HEK293T (cell line): ENCODE results near the gene RNU1-1.
"Not testable (repeated sequence)": the region's sequence is repeated elsewhere in the genome, so short reads cannot be mapped to it uniquely, and the experiment has no call there.

Source experiments
- CTCF ChIA-PET: fragments of 350-600 bp; formaldehyde crosslinking; extraction: SDS; loops from one replicate; lab custom pipeline; 2021; ENCODE audit warnings: antibody characterized with exemption, inconsistent platforms; lab: Yijun Ruan, JAX
- POLR2A ChIA-PET: fragments of 350-600 bp; formaldehyde crosslinking; extraction: SDS; loops from one replicate; lab custom pipeline; 2020; ENCODE audit warnings: antibody characterized with exemption, inconsistent platforms; lab: Yijun Ruan, JAX
- DNase-seq: peaks from one replicate; pipeline ENCODE4 v3.0.0; 2012; ENCODE audit warnings: mixed read lengths; ENCODE audit errors: extremely low spot score

RNU1-1 gene

DNA sequence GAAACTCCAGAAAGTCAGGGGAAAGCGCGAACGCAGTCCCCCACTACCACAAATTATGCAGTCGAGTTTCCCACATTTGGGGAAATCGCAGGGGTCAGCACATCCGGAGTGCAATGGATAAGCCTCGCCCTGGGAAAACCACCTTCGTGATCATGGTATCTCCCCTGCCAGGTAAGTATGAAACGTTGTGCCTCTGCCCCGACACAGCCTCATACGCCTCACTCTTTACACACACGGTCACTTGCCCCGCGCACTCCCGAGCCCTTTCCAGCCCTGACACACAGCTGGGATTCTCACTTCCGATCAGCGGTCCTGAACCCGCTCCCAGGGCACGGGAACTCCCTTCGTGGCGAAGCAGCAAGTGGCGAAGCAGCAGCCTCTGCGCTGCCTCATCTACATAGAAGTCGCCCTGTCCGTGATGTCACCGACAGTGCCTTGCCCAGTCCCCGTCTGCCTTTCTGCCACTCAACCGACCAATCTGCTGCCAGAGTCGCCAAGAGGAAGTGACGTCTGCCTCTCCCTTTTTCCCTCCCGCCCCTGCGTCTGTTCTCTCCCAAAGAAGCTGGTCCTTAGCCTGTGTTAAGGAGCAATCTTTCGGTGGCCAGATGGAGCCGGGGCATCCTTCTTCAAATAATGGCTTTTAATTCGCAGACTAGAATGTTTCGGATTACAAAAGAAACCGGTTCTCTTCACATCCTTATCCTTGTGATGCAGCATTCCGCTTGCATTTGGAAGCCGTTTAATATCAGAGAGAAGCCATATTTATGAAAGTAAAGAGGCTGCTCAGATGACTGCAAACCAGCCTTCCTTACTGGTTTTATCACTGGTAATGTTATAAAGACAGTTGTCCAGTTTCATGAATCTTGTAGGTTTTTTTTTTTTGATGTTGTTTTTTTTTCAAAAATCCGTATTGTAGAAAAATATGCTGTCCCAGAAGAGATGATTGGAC lies at the start of gene RNU1-1:
Gene RNU1-1 (minus strand): TSS at position 179 of the 949 bp plus-strand sequence.
- DNase-seq, POLR2A ChIA-PET, CTCF ChIA-PET: not testable (repeated sequence)

DNA sequence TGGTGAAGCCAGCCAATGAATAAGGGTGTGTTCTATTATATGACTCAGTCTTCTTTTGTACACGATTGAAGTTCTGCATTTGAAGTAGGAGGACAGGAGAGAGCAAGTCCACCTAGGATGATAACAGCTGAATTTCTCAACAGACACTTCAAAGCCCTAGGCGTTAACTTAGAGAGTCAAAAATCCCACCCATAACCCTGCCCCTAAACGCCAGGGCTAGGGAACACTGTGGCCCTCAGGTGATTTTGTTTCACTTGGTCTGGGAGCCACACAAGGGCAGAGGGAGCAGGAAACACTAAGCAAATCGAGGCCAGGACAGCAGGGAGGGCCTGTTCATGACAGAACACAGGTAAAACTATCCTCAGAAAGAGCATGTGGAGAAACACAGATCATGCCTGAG lies 47.0 kb upstream of the RNU1-1 start:
- POLR2A ChIA-PET, DNase-seq, CTCF ChIA-PET: not testable (repeated sequence)

DNA sequence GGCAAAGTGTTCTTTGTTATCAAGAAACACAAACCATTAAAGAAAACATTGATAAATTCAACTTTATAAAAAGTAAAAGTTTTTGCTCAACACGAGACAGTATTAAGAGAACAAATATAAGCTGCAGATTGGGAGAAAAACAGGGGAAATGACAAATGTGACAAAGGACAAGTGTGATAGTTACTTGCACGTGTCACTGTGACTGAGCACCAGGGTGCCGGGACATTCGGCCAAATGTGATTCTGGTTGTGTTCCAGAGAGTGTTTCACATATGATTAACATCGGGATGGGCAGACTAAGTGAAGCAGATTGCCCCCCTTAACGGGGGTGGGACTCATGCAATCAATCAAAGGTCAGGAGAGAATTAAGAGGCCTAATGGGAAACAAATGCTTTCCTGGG lies 46.4 kb upstream of the RNU1-1 start:
- DNase-seq, POLR2A ChIA-PET, CTCF ChIA-PET: not testable (repeated sequence)

DNA sequence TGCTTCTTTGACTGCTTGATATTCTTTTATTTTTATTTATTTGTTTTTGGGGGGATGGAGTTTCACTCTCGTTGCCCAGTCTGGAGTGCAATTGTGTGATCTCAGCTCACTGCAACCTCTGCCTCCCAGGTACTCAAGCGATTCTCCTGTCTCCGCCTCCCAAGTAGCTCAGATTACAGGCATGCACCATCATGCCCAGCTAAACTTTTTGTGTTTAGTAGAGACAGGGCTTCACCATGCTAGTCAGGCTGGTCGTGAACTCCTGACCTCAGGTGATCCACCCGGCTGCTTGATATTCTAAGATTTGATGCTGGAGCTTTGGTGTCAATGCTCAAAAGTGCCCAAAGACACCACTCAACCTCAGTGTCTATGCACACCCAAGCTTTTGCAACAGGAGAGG lies 45.6 kb upstream of the RNU1-1 start:
- DNase-seq: not testable (repeated sequence)
- CTCF ChIA-PET: interaction anchor here (0.8 kb wide), 1 partner anchor 63 kb away, joined by 3 read pairs; no protein-coding TSS in a partner anchor
- POLR2A ChIA-PET: interaction anchor here (0.6 kb wide), 1 partner anchor 46 kb away, joined by 3 read pairs; no protein-coding TSS in a partner anchor

DNA sequence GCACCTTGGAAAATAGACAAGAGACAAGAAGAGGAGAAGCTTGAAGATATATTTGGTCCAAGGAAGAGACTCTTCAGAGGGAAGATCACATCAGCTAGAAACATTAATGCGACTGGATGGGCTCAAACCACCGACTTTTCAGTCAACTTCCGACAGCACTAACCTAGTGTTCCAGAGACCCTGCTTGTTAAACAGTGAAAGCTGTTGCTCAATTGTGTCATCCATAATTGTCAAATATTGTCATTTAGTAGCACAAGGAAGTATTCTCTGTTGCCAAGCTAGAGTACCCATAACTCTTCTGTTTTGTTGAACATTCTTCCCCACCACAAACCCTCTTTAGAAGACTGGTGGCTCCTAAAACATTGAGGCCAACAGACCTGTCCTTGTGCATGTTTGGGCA lies 42.9 kb upstream of the RNU1-1 start:
- DNase-seq, CTCF ChIA-PET, POLR2A ChIA-PET: not testable (repeated sequence)

DNA sequence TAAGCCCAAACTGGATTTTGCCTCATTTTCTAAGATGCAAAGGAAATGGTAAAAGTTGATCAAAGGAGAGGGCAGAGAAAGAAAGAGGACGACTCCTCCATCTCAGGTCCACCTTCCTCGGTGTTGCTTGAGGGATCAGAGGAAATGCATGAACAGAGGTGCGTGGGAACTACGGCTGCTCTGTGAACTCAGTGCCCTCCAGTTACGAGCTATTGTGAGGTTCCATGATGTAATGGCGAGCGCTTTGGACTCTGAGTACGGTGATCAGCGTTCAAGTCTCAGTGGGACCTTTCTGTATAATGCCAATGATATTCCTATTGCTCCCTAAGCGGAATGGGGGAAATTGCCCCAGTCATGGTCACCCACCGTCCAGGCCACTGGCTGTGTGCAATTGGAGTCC lies 39.2 kb upstream of the RNU1-1 start:
- POLR2A ChIA-PET, CTCF ChIA-PET, DNase-seq: not testable (repeated sequence)

DNA sequence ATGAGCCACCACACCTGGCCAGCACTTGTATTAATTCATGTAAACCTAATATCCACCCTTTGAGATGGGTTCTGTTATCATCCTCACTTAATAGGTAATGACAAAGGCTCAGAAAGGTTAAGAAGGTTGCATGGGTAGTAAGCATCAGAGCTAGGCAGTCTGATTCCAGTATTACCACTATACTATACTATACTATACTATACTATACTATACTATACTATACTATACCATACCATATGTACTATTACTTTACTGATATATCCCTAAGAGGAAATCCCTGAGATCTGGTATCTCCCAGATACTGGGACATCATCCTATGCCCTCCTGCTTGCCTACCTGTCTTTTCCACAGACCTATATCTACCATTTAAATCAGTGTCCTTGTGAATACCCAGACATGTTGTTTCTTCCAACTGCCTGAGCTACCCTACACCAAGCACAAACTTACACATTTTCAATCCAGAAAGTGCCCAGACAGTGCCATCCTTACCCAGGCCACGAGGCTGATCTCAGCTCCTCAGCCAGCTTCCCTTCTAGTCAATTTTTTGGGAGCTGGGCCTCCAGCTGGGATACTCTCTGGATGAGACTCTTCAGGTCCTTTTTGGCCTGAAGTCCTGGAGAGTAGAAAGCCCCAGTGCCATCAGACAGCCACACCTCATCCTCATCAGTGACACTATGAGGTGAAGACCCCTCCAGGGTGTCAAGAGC lies 36.3 kb upstream of the RNU1-1 start:
- CTCF ChIA-PET, DNase-seq, POLR2A ChIA-PET: not testable (repeated sequence)

DNA sequence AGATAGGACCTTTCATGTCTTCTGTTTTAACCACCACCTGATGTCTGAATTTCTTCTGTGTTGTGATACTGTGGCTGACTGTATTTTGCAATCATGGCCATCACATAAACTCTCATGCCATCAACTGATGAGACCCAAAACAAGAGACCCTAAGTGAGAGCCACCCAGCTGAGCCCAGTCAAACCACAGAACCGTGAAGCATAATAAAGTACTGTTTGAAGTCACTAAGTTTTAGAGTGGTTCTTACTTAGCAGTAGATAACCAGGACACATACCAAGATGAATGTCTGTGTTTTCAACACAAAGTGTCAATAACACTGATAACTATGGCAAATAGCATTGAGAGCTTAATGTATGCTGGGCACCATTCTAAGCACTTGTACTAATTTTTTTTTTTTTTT lies 35.5 kb upstream of the RNU1-1 start:
- DNase-seq, POLR2A ChIA-PET, CTCF ChIA-PET: not testable (repeated sequence)

DNA sequence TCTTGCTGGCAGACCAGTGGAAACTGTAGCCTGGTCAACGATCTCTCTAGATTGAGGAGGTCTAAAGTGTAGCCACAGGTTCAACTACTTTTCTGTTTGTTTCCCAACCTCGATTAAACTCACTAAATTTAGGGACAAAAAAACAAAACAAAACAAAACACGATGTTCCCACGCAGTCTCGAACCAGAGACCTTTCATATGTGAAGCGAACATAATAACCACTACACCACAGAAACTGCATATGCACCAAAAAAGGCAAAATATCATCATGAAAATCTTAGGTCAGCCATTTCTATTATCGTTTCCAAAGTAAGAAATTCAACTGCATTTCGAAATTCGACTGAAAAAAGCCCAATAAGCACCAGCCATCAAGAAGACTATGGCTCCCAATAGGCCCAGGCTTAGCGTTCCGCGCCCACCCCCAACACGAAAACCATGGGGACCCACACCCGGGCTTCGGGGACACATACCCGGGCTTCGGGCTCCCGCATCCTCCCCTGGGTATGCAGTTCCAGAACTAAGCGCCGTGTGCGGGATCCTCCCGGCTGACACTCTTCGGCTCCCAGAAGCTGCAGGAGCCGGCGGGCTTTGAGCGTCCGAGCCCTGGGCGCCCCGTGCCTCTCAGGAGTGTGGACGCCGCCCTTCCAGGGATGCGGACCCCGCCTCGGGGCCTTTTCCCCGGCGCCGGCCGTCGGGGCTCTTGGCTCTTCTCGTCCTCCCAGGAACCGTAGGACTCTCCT lies 33.6 kb upstream of the RNU1-1 start:
- POLR2A ChIA-PET, CTCF ChIA-PET, DNase-seq: not testable (repeated sequence)

DNA sequence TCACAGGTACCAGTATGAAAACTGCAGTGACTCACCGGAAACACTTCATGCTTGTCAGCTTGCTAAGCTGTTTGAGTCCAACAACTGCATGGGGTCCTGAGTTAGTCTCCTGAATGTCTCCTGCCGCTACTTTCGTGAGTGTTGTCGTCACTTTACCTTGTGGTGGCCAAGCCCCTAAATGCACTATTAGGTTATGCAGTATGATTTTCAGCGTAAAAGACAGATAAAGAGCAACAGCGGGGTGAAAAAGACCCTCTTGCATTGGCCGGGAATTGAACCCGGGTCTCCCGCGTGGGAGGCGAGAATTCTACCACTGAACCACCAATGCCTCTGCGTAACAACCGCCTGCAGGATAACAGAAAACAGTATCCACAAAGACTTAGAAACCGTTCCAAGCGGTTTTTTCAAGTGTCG lies 31.6 kb upstream of the RNU1-1 start:
- CTCF ChIA-PET, POLR2A ChIA-PET: not testable (repeated sequence)
- peak; percentile 68 for DNase-seq

DNA sequence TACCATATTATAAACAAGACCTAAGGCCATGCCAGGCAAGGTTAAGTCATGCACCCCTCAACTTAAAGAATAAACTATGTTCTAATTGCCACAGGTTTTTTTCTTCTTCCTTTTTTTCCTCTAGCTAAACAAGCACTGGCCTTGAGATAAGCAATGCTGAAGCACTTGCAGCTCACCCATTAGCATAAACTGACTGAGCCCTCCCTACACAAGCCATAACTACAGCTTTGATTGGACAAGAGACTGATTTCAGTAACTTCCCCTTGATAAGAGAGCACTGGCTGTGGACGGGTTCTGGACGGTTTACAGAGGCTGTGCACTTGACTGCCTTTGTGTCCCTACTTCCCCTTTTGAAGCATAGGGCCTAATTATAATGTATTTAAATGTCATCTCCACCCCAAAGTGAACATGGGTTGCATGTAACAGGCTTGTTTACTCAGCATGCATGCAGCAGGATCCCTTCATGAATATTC lies 26.4 kb upstream of the RNU1-1 start:
- DNase-seq, CTCF ChIA-PET, POLR2A ChIA-PET: not testable (repeated sequence)

DNA sequence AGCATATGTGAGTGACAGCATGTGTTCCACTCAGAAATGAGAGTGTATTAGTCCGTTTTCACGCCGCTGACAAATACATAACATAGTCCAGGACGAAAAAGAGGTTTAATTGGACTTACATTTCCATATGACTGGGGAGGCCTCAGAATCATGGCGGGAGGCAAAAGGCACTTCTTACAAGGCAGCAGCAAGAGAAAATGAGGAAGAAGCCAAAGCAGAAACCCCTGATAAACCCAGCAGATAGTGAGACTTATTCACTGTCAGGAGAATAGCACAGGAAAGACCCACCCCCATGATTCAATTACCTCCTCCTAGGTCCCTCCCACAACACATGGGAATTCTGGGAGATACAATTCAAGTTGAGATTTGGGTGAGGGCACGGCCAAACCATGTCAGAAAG lies 23.4 kb upstream of the RNU1-1 start:
- DNase-seq, CTCF ChIA-PET, POLR2A ChIA-PET: not testable (repeated sequence)

DNA sequence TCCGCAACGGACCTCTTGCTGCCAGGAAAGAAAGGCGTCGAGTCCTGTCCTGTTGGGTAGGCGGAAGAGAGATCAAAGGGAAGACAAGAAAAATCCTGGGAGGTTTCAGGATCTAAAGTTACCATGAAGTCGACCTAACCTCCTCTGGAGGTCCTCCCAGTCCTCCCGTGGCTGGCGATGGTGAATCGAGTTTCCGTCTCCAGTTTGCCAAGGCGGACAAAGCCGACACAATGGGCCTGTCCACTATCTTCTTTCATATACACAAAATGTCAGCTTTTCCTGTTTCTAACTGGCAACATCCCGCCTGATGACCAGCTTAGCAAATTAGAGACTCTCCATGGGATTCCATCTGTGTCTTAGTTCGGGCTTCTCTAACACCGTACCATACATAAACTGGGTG lies 22.7 kb upstream of the RNU1-1 start:
- POLR2A ChIA-PET, DNase-seq, CTCF ChIA-PET: not testable (repeated sequence)

DNA sequence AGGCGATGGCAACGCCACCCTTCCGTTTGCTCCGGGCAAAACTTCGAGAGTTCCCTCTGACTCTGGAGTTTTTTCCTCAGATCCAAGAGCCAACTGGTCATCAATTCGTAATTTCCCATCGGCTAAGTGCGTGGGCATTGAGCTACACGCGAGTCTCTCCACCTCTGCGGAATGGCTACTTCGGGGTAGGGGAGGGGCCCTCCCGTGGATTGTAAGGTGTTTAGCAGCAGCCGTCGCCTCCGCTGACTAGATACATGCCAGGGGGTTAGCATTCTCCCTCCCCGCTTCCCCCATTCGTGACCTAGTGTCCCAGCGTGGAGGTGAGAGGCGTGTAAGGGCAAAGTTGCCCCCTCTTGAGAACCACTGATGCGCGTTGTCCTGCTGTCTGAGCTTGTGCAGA lies 21.8 kb upstream of the RNU1-1 start:
- POLR2A ChIA-PET, CTCF ChIA-PET, DNase-seq: not testable (repeated sequence)

DNA sequence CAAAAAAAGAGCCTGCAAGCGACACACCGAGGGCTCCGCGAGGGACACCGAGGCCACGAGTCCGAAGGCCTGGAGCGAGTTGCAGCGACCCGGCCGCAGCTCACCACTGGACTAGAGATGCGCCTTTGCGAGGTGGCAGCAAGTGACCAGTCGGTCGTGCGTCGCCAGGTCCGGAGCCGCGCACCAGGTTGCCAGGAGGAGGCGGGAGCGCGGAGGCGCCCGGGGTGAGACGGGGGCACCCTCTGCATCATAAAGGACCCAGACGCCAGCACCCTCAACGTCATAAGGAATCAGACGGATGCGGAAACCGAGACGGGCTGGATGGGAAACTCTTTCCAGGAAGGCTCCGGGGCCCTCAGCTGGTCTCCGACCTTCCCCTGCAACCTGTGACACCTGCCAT lies 21.4 kb upstream of the RNU1-1 start:
- CTCF ChIA-PET, DNase-seq, POLR2A ChIA-PET: not testable (repeated sequence)
